Cardiac muscle cell (in vitro differentiated cells and primary cell): ENCODE results near the gene EPHB6. TPM values are rescaled to one million over a fixed set of nuclear protein-coding genes. Genes with fewer than 3 reads are reported as not detected.

Source experiments
- DNase-seq, 2 donors: peaks; one replicate each; pipeline versions ENCODE4 v3.0.0 to v3.0.0-alpha.2; 2010 to 2017; ENCODE audit warnings: low read depth in 1 of 2, low spot score in 1 of 2
- H3K27ac ChIP-seq: fragments of 200-600 bp; sonication (generic); 2 replicates; pipeline ENCODE4 v1.5.1; 2016
- H3K27me3 ChIP-seq: fragments of 200-600 bp; sonication (generic); 2 replicates; pipeline ENCODE4 v1.6.0; 2016; ENCODE audit warnings: control low read depth
- H3K36me3 ChIP-seq: fragments of 200-600 bp; sonication (generic); 2 replicates; pipeline ENCODE4 v1.5.1; 2016; ENCODE audit warnings: control low read depth
- H3K4me1 ChIP-seq: fragments of 200-600 bp; sonication (generic); 2 replicates; pipeline ENCODE4 v1.8.1; 2017; ENCODE audit warnings: low read depth, mild to moderate bottlenecking, mixed run types
- H3K4me3 ChIP-seq: fragments of 200-600 bp; sonication (generic); 2 replicates; pipeline ENCODE4 v1.5.1; 2016; ENCODE audit warnings: mild to moderate bottlenecking
- H3K9me3 ChIP-seq: fragments of 200-600 bp; sonication (generic); 2 replicates; pipeline ENCODE4 v1.5.1; 2017; ENCODE audit warnings: low read depth, mild to moderate bottlenecking, control low read depth
- CTCF ChIP-seq: IDR thresholded peaks from 2 replicates; pipeline ENCODE4 v1.5.1; 2012; ENCODE audit warnings: low read depth, mild to moderate bottlenecking, low read length
- polyA plus RNA-seq: library from polyadenylated mRNA; unstranded; fragments of >200 nt; fragmentation: Nextera tagmentation; extraction: Ambion mirVana; gene quantifications from 2 replicates; pipeline ENCODE4 v1.2.1, GENCODE V29; 2016
- total RNA-seq: library from RNA; depleted of rRNA; stranded (reverse); fragments of >200 nt; gene quantifications from 2 replicates; pipeline ENCODE4 v1.2.3, GENCODE V29; 2016

EPHB6 gene
- total and polyA plus RNA-seq, 2 experiments from 2014 or later = 15.7 to 27.7 TPM

- Histone ChIP-seq H3K27me3 (no peaks in the 10 kb centered on the region), H3K4me1 (no peaks in the 10 kb centered on the region), H3K36me3 (no peaks in the 10 kb centered on the region), H3K4me3 (no peak overlapping the region), H3K27ac (no peak overlapping the region), H3K9me3 (no peaks in the 10 kb centered on the region)
- no peak for TF ChIP-seq CTCF
- DNase-seq = no peak
Observed at GRCh38 chr7:142897691-142898090, 42.8 kb downstream of the EPHB6 start.

- DNase-seq = no peak
- Histone ChIP-seq H3K4me3 (no peak overlapping the region), H3K27ac (no peak overlapping the region), H3K36me3 (no peaks in the 10 kb centered on the region), H3K4me1 (no peaks in the 10 kb centered on the region), H3K9me3 (no peaks in the 10 kb centered on the region), H3K27me3 (no peaks in the 10 kb centered on the region)
- TF ChIP-seq CTCF = no peak
Observed at GRCh38 chr7:142898377-142899170, 43.7 kb downstream of the EPHB6 start.

- Histone ChIP-seq H3K27me3 (no peaks in the 10 kb centered on the region), H3K36me3 (no peaks in the 10 kb centered on the region), H3K4me1 (no peaks in the 10 kb centered on the region), H3K9me3 (no peaks in the 10 kb centered on the region), H3K27ac (no peak overlapping the region), H3K4me3 (no peak overlapping the region)
- no peak for TF ChIP-seq CTCF
- no peak for DNase-seq
Observed at GRCh38 chr7:142899661-142900060, 44.8 kb downstream of the EPHB6 start.

- H3K27ac ChIP-seq = no peak overlapping the region
- no peaks in the 10 kb centered on the region for H3K27me3 ChIP-seq
- H3K4me3 ChIP-seq = no peak overlapping the region
- H3K4me1 ChIP-seq = no peaks in the 10 kb centered on the region
- no peak for TF ChIP-seq CTCF
- DNase-seq = no peak
- no peaks in the 10 kb centered on the region for H3K36me3 ChIP-seq
- H3K9me3 ChIP-seq = no peaks in the 10 kb centered on the region
Observed at GRCh38 chr7:142901426-142902259, 46.8 kb downstream of the EPHB6 start.

- Histone ChIP-seq H3K27me3 (no peaks in the 10 kb centered on the region), H3K4me3 (no peak overlapping the region), H3K4me1 (no peaks in the 10 kb centered on the region), H3K27ac (no peak overlapping the region), H3K9me3 (no peaks in the 10 kb centered on the region), H3K36me3 (no peaks in the 10 kb centered on the region)
- TF ChIP-seq CTCF = no peak
- no peak for DNase-seq
Observed at GRCh38 chr7:142904128-142904527, 49.3 kb downstream of the EPHB6 start.
